ENCODE results near the gene DLK2. TPM values are rescaled to one million over a fixed set of nuclear protein-coding genes. Genes with fewer than 3 reads are reported as not detected.

The DLK2 gene
- total and polyA plus RNA-seq, 4 experiments from 2014 or later = 0.33 to 1.4 (median 0.87) TPM

- DNase-seq = no peak
- Mint-ChIP-seq H3K4me3 (peak overlapping the region in 2 of 8 donors; percentile 6 to 21), H3K9me3 (peaks cover 0 to 2% (median 0%) of the 10 kb centered on the region in 8 donors), H3K27ac (no peak overlapping the region), H3K36me3 (peaks cover 0 to 6% of the 10 kb centered on the region in 2 donors), H3K4me1 (peaks cover 7 to 23% (median 10%) of the 10 kb centered on the region in 4 donors), H3K27me3 (peaks cover 5 to 13% of the 10 kb centered on the region in 2 donors)
- CTCF ChIA-PET (ENCODE audit: partially characterized antibody) = interaction anchor here (0.7 to 5.6 kb wide), 2 partner anchors 30 to 49 kb away, joined by 3 to 64 read pairs; partner anchors contain the start of gene ABCC10
- intact Hi-C loops (cut with micrococcal nuclease) = loop anchor here (10.0 kb wide), 1 partner anchor 93 kb away; the partner anchor contains the start of gene ZNF318
- no peak overlapping the region for H3K4me3 ChIP-seq (ENCODE audit: low read length in 2 of 2)
- no peaks in the 10 kb centered on the region for H3K9me3 ChIP-seq (ENCODE audit: control insufficient read depth in 1 of 2, low read length in 2 of 2)
- POLR2A ChIA-PET (ENCODE audit: partially characterized antibody) = interaction anchor here (3.2 kb wide), 1 partner anchor 30 kb away, joined by 12 read pairs; the partner anchor contains the start of gene ABCC10
- H3K4me1 ChIP-seq (ENCODE audit: insufficient read depth, low read length) = peaks cover 15% of the 10 kb centered on the region
- H3K36me3 ChIP-seq (ENCODE audit: insufficient read depth, low read length) = no peaks in the 10 kb centered on the region
- no peak overlapping the region for H3K27ac ChIP-seq (ENCODE audit: low read depth, low read length)
- no peaks in the 10 kb centered on the region for H3K27me3 ChIP-seq (ENCODE audit: insufficient read depth, low read length)
Observed at GRCh38 chr6:43457643-43458042, 2.3 kb upstream of the DLK2 start.

- no peaks in the 10 kb centered on the region for H3K27me3 ChIP-seq (ENCODE audit: insufficient read depth, low read length)
- intact Hi-C loops (cut with micrococcal nuclease) = loop anchor here (1.0 to 10.0 kb wide), 7 partner anchors 22 to 90 kb away; partner anchors contain the start of genes ABCC10, LRRC73, POLR1C and TJAP1
- ChIA-PET CTCF (ENCODE audit: partially characterized antibody) (interaction anchor here (0.6 to 5.6 kb wide), 9 partner anchors 11 to 71 kb away, joined by 3 to 64 read pairs (median 5); partner anchors contain the start of gene TJAP1), POLR2A (ENCODE audit: partially characterized antibody) (interaction anchor here (0.8 to 3.8 kb wide), 11 partner anchors 22 to 441 kb away, joined by 3 to 19 read pairs (median 4); partner anchors contain the start of genes ABCC10, KLHDC3, LRRC73 and MEA1)
- Mint-ChIP-seq H3K9me3 (peaks cover 0 to 2% (median 0%) of the 10 kb centered on the region in 8 donors), H3K27me3 (peaks cover 2 to 5% of the 10 kb centered on the region in 2 donors), H3K27ac (peak overlapping the region in 6 of 7 donors; percentile 10 to 86 (median 76)), H3K4me3 (peak overlapping the region; percentile 62 to 88 (median 84)), H3K4me1 (peaks cover 7 to 23% (median 10%) of the 10 kb centered on the region in 4 donors), H3K36me3 (peaks cover 0 to 19% of the 10 kb centered on the region in 2 donors)
- no peaks in the 10 kb centered on the region for H3K9me3 ChIP-seq (ENCODE audit: control insufficient read depth in 1 of 2, low read length in 2 of 2)
- peaks cover 15% of the 10 kb centered on the region for H3K4me1 ChIP-seq (ENCODE audit: insufficient read depth, low read length)
- H3K4me3 ChIP-seq (ENCODE audit: low read length in 2 of 2) = peak overlapping the region; percentile 52 to 68
- peak overlapping the region; percentile 36 for H3K27ac ChIP-seq (ENCODE audit: low read depth, low read length)
- DNase-seq = peak; percentile 26 to 50 (median 31)
- H3K36me3 ChIP-seq (ENCODE audit: insufficient read depth, low read length) = peaks cover 7% of the 10 kb centered on the region
Observed at GRCh38 chr6:43454696-43455530, 435 bp downstream of the DLK2 start.

DNA sequence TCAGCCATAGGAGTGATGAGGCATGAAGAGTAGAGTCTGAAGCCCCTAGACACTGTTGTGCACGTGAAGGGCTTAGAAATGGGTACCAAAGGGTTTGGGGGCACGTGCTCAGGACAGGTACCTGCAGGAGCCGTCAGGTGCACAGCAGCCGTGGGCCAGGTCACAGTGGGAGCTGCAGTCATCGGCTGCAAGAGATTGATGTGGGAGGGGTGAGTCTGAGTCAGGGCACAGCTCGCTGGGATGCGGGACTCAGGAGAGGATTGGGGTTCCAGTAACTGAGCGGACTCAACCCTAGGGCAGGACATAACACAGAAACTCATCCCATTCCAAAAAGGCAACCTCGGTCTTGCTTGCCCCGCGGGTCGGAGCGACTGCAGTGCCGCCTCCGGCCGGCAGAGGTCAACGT, 1.1 kb downstream of the DLK2 start:
- H3K4me3 Mint-ChIP-seq = peak overlapping the region; percentile 62 to 88 (median 84)
- POLR2A ChIA-PET (ENCODE audit: partially characterized antibody) = interaction anchor here (0.9 to 3.8 kb wide), 3 partner anchors 23 to 62 kb away, joined by 3 to 19 read pairs (median 10); partner anchors contain the start of genes POLR1C, TJAP1 and YIPF3
- H3K9me3 Mint-ChIP-seq = peaks cover 0 to 2% (median 0%) of the 10 kb centered on the region in 8 donors
- intact Hi-C loops (cut with micrococcal nuclease) = loop anchor here (1.0 to 10.0 kb wide), 3 partner anchors 41 to 89 kb away; partner anchors contain the start of genes POLR1C, YIPF3 and ZNF318
- H3K27ac ChIP-seq (ENCODE audit: low read depth, low read length) = peak overlapping the region; percentile 16
- H3K27me3 ChIP-seq (ENCODE audit: insufficient read depth, low read length) = no peaks in the 10 kb centered on the region
- peaks cover 15% of the 10 kb centered on the region for H3K4me1 ChIP-seq (ENCODE audit: insufficient read depth, low read length)
- peak overlapping the region; percentile 69 to 86 (median 86) for H3K27ac Mint-ChIP-seq
- peak; percentile 48 to 65 (median 54) for DNase-seq
- H3K36me3 ChIP-seq (ENCODE audit: insufficient read depth, low read length) = peaks cover 13% of the 10 kb centered on the region
- peak overlapping the region in 1 of 2 donors; percentile 68 for H3K4me3 ChIP-seq (ENCODE audit: low read length in 2 of 2)
- peaks cover 7 to 23% (median 10%) of the 10 kb centered on the region in 4 donors for H3K4me1 Mint-ChIP-seq
- CTCF ChIA-PET (ENCODE audit: partially characterized antibody) = interaction anchor here (0.6 to 5.6 kb wide), 11 partner anchors 11 to 71 kb away, joined by 3 to 64 read pairs (median 5); partner anchors contain the start of gene TJAP1
- H3K9me3 ChIP-seq (ENCODE audit: control insufficient read depth in 1 of 2, low read length in 2 of 2) = no peaks in the 10 kb centered on the region
- peaks cover 0 to 25% of the 10 kb centered on the region in 2 donors for H3K36me3 Mint-ChIP-seq
- peaks cover 2 to 5% of the 10 kb centered on the region in 2 donors for H3K27me3 Mint-ChIP-seq

DNA sequence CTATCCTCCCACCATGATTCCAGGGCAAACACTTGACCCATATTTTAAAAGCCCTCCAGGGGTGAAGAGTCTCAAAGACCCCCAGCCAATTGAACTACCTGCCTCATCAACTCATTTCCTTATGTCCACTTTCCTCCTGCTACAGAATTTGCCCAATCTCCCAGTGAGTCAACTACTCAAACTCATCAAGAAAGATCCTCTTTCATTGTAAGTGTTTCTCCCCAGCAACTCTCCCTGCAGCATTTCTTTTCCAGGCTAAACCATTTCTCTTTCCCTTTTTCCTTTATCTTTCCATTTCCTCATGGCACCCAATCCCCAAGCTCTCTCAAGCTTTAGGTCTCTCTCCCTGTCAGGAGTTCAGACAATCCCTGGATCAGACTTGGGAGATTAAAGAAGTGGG, 1.5 kb downstream of the DLK2 start:
- CTCF ChIA-PET (ENCODE audit: partially characterized antibody) = interaction anchor here (0.9 to 5.6 kb wide), 10 partner anchors 10 to 72 kb away, joined by 3 to 64 read pairs (median 5); partner anchors contain the start of gene TJAP1
- no peaks in the 10 kb centered on the region for H3K27me3 ChIP-seq (ENCODE audit: insufficient read depth, low read length)
- POLR2A ChIA-PET (ENCODE audit: partially characterized antibody) = interaction anchor here (0.9 to 3.8 kb wide), 2 partner anchors 53 to 63 kb away, joined by 3 to 19 read pairs; partner anchors contain the start of genes POLR1C and YIPF3
- H3K27ac ChIP-seq (ENCODE audit: low read depth, low read length) = peak overlapping the region; percentile 16
- H3K36me3 ChIP-seq (ENCODE audit: insufficient read depth, low read length) = peaks cover 18% of the 10 kb centered on the region
- H3K27me3 Mint-ChIP-seq = peaks cover 2 to 5% of the 10 kb centered on the region in 2 donors
- intact Hi-C loops (cut with micrococcal nuclease) = loop anchor here (1.0 to 10.0 kb wide), 3 partner anchors 41 to 89 kb away; partner anchors contain the start of genes POLR1C, YIPF3 and ZNF318
- H3K4me3 ChIP-seq (ENCODE audit: low read length in 2 of 2) = no peak overlapping the region
- H3K4me1 Mint-ChIP-seq = peaks cover 7 to 23% (median 10%) of the 10 kb centered on the region in 4 donors
- peaks cover 0 to 2% (median 0%) of the 10 kb centered on the region in 8 donors for H3K9me3 Mint-ChIP-seq
- peak overlapping the region; percentile 32 to 87 (median 76) for H3K4me3 Mint-ChIP-seq
- no peak for DNase-seq
- peaks cover 15% of the 10 kb centered on the region for H3K4me1 ChIP-seq (ENCODE audit: insufficient read depth, low read length)
- peaks cover 2 to 30% of the 10 kb centered on the region in 2 donors for H3K36me3 Mint-ChIP-seq
- peak overlapping the region; percentile 69 to 86 (median 86) for H3K27ac Mint-ChIP-seq
- H3K9me3 ChIP-seq (ENCODE audit: control insufficient read depth in 1 of 2, low read length in 2 of 2) = no peaks in the 10 kb centered on the region

- Mint-ChIP-seq H3K4me1 (peaks cover 7 to 23% (median 12%) of the 10 kb centered on the region in 4 donors), H3K4me3 (peak overlapping the region in 2 of 8 donors; percentile 24 to 46), H3K27ac (peak overlapping the region in 4 of 7 donors; percentile 19 to 86 (median 58)), H3K27me3 (peaks cover 2 to 5% of the 10 kb centered on the region in 2 donors), H3K36me3 (peaks cover 9 to 39% of the 10 kb centered on the region in 2 donors), H3K9me3 (peaks cover 0 to 2% (median 0%) of the 10 kb centered on the region in 8 donors)
- ChIA-PET POLR2A (ENCODE audit: partially characterized antibody) (interaction anchor here (0.9 to 3.8 kb wide), 2 partner anchors 26 to 54 kb away, joined by 6 to 19 read pairs; partner anchors contain the start of gene ABCC10), CTCF (ENCODE audit: partially characterized antibody) (interaction anchor here (0.8 to 5.6 kb wide), 8 partner anchors 10 to 54 kb away, joined by 3 to 64 read pairs (median 6); no protein-coding TSS in a partner anchor)
- no peaks in the 10 kb centered on the region for H3K27me3 ChIP-seq (ENCODE audit: insufficient read depth, low read length)
- intact Hi-C loops (cut with micrococcal nuclease) = loop anchor here (10.0 kb wide), 1 partner anchor 88 kb away; the partner anchor contains the start of gene ZNF318
- no peak overlapping the region for H3K27ac ChIP-seq (ENCODE audit: low read depth, low read length)
- peaks cover 27% of the 10 kb centered on the region for H3K36me3 ChIP-seq (ENCODE audit: insufficient read depth, low read length)
- DNase-seq = no peak
- H3K4me1 ChIP-seq (ENCODE audit: insufficient read depth, low read length) = peaks cover 15% of the 10 kb centered on the region
- no peak overlapping the region for H3K4me3 ChIP-seq (ENCODE audit: low read length in 2 of 2)
- no peaks in the 10 kb centered on the region for H3K9me3 ChIP-seq (ENCODE audit: control insufficient read depth in 1 of 2, low read length in 2 of 2)
Observed at GRCh38 chr6:43452896-43453295, 2.5 kb downstream of the DLK2 start.

- CTCF ChIA-PET (ENCODE audit: partially characterized antibody) = interaction anchor here (0.9 to 5.6 kb wide), 4 partner anchors 9 to 54 kb away, joined by 3 to 64 read pairs (median 6); no protein-coding TSS in a partner anchor
- H3K4me3 Mint-ChIP-seq = no peak overlapping the region
- Histone ChIP-seq H3K27me3 (ENCODE audit: insufficient read depth, low read length) (no peaks in the 10 kb centered on the region), H3K9me3 (ENCODE audit: control insufficient read depth in 1 of 2, low read length in 2 of 2) (no peaks in the 10 kb centered on the region), H3K36me3 (ENCODE audit: insufficient read depth, low read length) (peaks cover 35% of the 10 kb centered on the region), H3K27ac (ENCODE audit: low read depth, low read length) (no peak overlapping the region), H3K4me1 (ENCODE audit: insufficient read depth, low read length) (peaks cover 15% of the 10 kb centered on the region), H3K4me3 (ENCODE audit: low read length in 2 of 2) (no peak overlapping the region)
- H3K36me3 Mint-ChIP-seq = peaks cover 13 to 47% of the 10 kb centered on the region in 2 donors
- peak overlapping the region in 1 of 7 donors; percentile 46 for H3K27ac Mint-ChIP-seq
- peaks cover 2 to 3% of the 10 kb centered on the region in 2 donors for H3K27me3 Mint-ChIP-seq
- H3K4me1 Mint-ChIP-seq = peaks cover 7 to 22% (median 11%) of the 10 kb centered on the region in 4 donors
- intact Hi-C loops (cut with micrococcal nuclease) = loop anchor here (10.0 kb wide), 1 partner anchor 87 kb away; the partner anchor contains the start of gene ZNF318
- POLR2A ChIA-PET (ENCODE audit: partially characterized antibody) = interaction anchor here (1.5 kb wide), 1 partner anchor 24 kb away, joined by 3 read pairs; no protein-coding TSS in a partner anchor
- no peak for DNase-seq
- peaks cover 0 to 2% (median 0%) of the 10 kb centered on the region in 8 donors for H3K9me3 Mint-ChIP-seq
Observed at GRCh38 chr6:43451939-43452338, 3.4 kb downstream of the DLK2 start.
